COLO668 (cell line): Measurements from ENCODE around the gene STK4.

ENCODE experiments used
- DNase-seq: peaks from one replicate; lab custom pipeline; 2025; ENCODE audit not compliant: unreplicated experiment; lab: John Stamatoyannopoulos, UW

Gene STK4

GRCh38 chr20:44952731-44953130, 13.6 kb upstream of the STK4 start:
- no peak for DNase-seq

- DNase-seq = no peak
Measured at GRCh38 chr20:44954211-44954610, 12.1 kb upstream of the STK4 start.

- no peak for DNase-seq
Measured at GRCh38 chr20:44955270-44955669, 11.0 kb upstream of the STK4 start.

GRCh38 chr20:44956410-44956809, 9.9 kb upstream of the STK4 start:
- DNase-seq = no peak

GRCh38 chr20:44958276-44958675, 8.0 kb upstream of the STK4 start:
- no peak for DNase-seq

- no peak for DNase-seq
Measured at GRCh38 chr20:44959082-44959637, 7.2 kb upstream of the STK4 start.

- no peak for DNase-seq
Measured at GRCh38 chr20:44959638-44960102, 6.6 kb upstream of the STK4 start.

GRCh38 chr20:44960103-44960852, 6.0 kb upstream of the STK4 start, which contains the start of gene TOMM34:
Gene TOMM34 (minus strand): TSS chr20:44960397. CDS start chr20:44960333, 64 bp downstream.
- DNase-seq = peak; percentile 99

GRCh38 chr20:44961011-44961869, 5.1 kb upstream of the STK4 start:
- DNase-seq = no peak

GRCh38 chr20:44961870-44962267, 4.4 kb upstream of the STK4 start:
- no peak for DNase-seq

GRCh38 chr20:44962483-44962882, 3.8 kb upstream of the STK4 start:
- DNase-seq = no peak

- DNase-seq = no peak
Measured at GRCh38 chr20:44963325-44964215, 2.7 kb upstream of the STK4 start.

GRCh38 chr20:44965651-44966029, 672 bp upstream of the STK4 start:
- DNase-seq = no peak

GRCh38 chr20:44967207-44967807, 995 bp downstream of the STK4 start:
- DNase-seq = no peak

GRCh38 chr20:44969300-44969894, 3.1 kb downstream of the STK4 start:
- DNase-seq = no peak

GRCh38 chr20:44970243-44970757, 4.0 kb downstream of the STK4 start:
- no peak for DNase-seq

- DNase-seq = no peak
Measured at GRCh38 chr20:44973053-44973452, 6.7 kb downstream of the STK4 start.

GRCh38 chr20:44976698-44977097, 10.4 kb downstream of the STK4 start:
- DNase-seq = no peak

- no peak for DNase-seq
Measured at GRCh38 chr20:44979090-44979621, 12.8 kb downstream of the STK4 start.
